Liver (tissue), 3 donors: ENCODE results near the gene SNX1.

ENCODE experiments used
- ATF3 ChIP-seq: IDR thresholded peaks from 2 replicates; pipeline ENCODE4 v1.6.1; 2016; ENCODE audit warnings: antibody characterized with exemption
- CTCF ChIP-seq: fragments of 150-350 bp; IDR thresholded peaks from 2 replicates; pipeline ENCODE4 v1.5.1; 2017; ENCODE audit warnings: improper control_type of control experiment, low read depth, low read length; ENCODE audit not compliant: missing input control
- JUND ChIP-seq, 2 donors: IDR thresholded peaks; 2 replicates each; pipeline ENCODE4 v1.6.1; 2016; ENCODE audit warnings: antibody characterized with exemption in 2 of 2
- NR2F2 ChIP-seq: IDR thresholded peaks from 2 replicates; pipeline ENCODE4 v1.6.1; 2016; ENCODE audit warnings: antibody characterized with exemption
- RAD21 ChIP-seq, 2 donors: IDR thresholded peaks; 2 replicates each; pipeline ENCODE4 v1.6.1; 2016; ENCODE audit warnings: antibody characterized with exemption in 2 of 2, mild to moderate bottlenecking in 2 of 2
- REST ChIP-seq: IDR thresholded peaks from 2 replicates; pipeline ENCODE4 v1.6.1; 2016; ENCODE audit warnings: antibody characterized with exemption, mild to moderate bottlenecking
- RXRA ChIP-seq, 2 donors: IDR thresholded peaks; 2 replicates each; pipeline ENCODE4 v1.6.1; 2017 to 2018; ENCODE audit warnings: antibody characterized with exemption in 2 of 2, mild to moderate bottlenecking in 1 of 2
- SP1 ChIP-seq: IDR thresholded peaks from 2 replicates; pipeline ENCODE4 v1.6.1; 2018; ENCODE audit warnings: antibody characterized with exemption, mild to moderate bottlenecking
- donor health status: healthy.
- donor health status: healthy.

- TF ChIP-seq CTCF (no peak), REST (no peak), NR2F2 (no peak), SP1 (no peak), RAD21 (IDR thresholded peaks at IDR 0.05) (no peak), ATF3 (no peak), RXRA (IDR thresholded peaks at IDR 0.05) (no peak), JUND (IDR thresholded peaks at IDR 0.05) (no peak)
Observed at GRCh38 chr15:64134345-64134829, 38.6 kb downstream of the SNX1 start.
